Stimulated activated CD4-positive, alpha-beta T cell treated with anti-CD3 and anti-CD28 coated beads, Interleukin-2, amount 100 ng/mL, for 24 hours (primary cell): ENCODE data around the gene TTLL8.

Source experiments
- DNase-seq, 2 donors: peaks; one replicate each; pipeline ENCODE4 v3.0.0-alpha.2; 2020

Gene TTLL8

GRCh38 chr22:50082961-50083461 is 24.9 kb upstream of the TTLL8 start:
- no peak for DNase-seq

GRCh38 chr22:50082197-50082715 is 24.2 kb upstream of the TTLL8 start:
- DNase-seq, result no peak

GRCh38 chr22:50081426-50082196 is 23.5 kb upstream of the TTLL8 start:
- no peak for DNase-seq

GRCh38 chr22:50080077-50080465 is 22.0 kb upstream of the TTLL8 start:
- no peak for DNase-seq

GRCh38 chr22:50078761-50079160 is 20.7 kb upstream of the TTLL8 start:
- DNase-seq, result no peak

- DNase-seq, result no peak
Measured at GRCh38 chr22:50078246-50078645, 20.1 kb upstream of the TTLL8 start.

GRCh38 chr22:50076646-50077535 is 18.8 kb upstream of the TTLL8 start:
- no peak for DNase-seq

- no peak for DNase-seq
Measured at GRCh38 chr22:50074551-50075530, 16.7 kb upstream of the TTLL8 start.

GRCh38 chr22:50074056-50074455 is 16.0 kb upstream of the TTLL8 start:
- no peak for DNase-seq

GRCh38 chr22:50072714-50073538 is 14.8 kb upstream of the TTLL8 start:
- DNase-seq, result no peak

GRCh38 chr22:50072167-50072555 is 14.1 kb upstream of the TTLL8 start:
- DNase-seq, result no peak

GRCh38 chr22:50071432-50072166 is 13.5 kb upstream of the TTLL8 start:
- DNase-seq, result no peak

GRCh38 chr22:50070366-50070765 is 12.3 kb upstream of the TTLL8 start:
- DNase-seq, result no peak

GRCh38 chr22:50068096-50068495 is 10.0 kb upstream of the TTLL8 start:
- DNase-seq, result no peak

GRCh38 chr22:50067244-50067643 is 9.1 kb upstream of the TTLL8 start:
- DNase-seq, result no peak

GRCh38 chr22:50064453-50064852 is 6.4 kb upstream of the TTLL8 start:
- no peak for DNase-seq

GRCh38 chr22:50063589-50064393 is 5.7 kb upstream of the TTLL8 start:
- no peak for DNase-seq

GRCh38 chr22:50062509-50063135 is 4.5 kb upstream of the TTLL8 start:
- DNase-seq, result no peak

GRCh38 chr22:50061824-50062355 is 3.8 kb upstream of the TTLL8 start:
- DNase-seq, result no peak
